ENCODE data around the gene ID2.
A peak's percentile ranks its signal among the peaks of the same experiment; 100 is the strongest.

The ID2 gene

GRCh38 chr2:8669157-8669817 is 12.6 kb upstream of the ID2 start:
- DNase-seq (ENCODE audit: low read depth), result peak; percentile 78

GRCh38 chr2:8670580-8670979 is 11.3 kb upstream of the ID2 start:
- no peak for DNase-seq (ENCODE audit: low read depth)

- DNase-seq (ENCODE audit: low read depth), result no peak
Observed at GRCh38 chr2:8671176-8671575, 10.7 kb upstream of the ID2 start.

- no peak for DNase-seq (ENCODE audit: low read depth)
Observed at GRCh38 chr2:8671802-8672201, 10.1 kb upstream of the ID2 start.

- DNase-seq (ENCODE audit: low read depth), result no peak
Observed at GRCh38 chr2:8672940-8673339, 8.9 kb upstream of the ID2 start.

- DNase-seq (ENCODE audit: low read depth), result no peak
Observed at GRCh38 chr2:8673381-8673780, 8.5 kb upstream of the ID2 start.

GRCh38 chr2:8674420-8675009 is 7.3 kb upstream of the ID2 start:
- no peak for DNase-seq (ENCODE audit: low read depth)

GRCh38 chr2:8675543-8675942 is 6.3 kb upstream of the ID2 start:
- DNase-seq (ENCODE audit: low read depth), result no peak

GRCh38 chr2:8676191-8676920 is 5.5 kb upstream of the ID2 start:
- peak; percentile 75 for DNase-seq (ENCODE audit: low read depth)

- DNase-seq (ENCODE audit: low read depth), result no peak
Observed at GRCh38 chr2:8676921-8677645, 4.8 kb upstream of the ID2 start.

- DNase-seq (ENCODE audit: low read depth), result no peak
Observed at GRCh38 chr2:8677646-8678592, 3.9 kb upstream of the ID2 start.

GRCh38 chr2:8678731-8679566 is 2.9 kb upstream of the ID2 start:
- peak; percentile 88 for DNase-seq (ENCODE audit: low read depth)

- DNase-seq (ENCODE audit: low read depth), result no peak
Observed at GRCh38 chr2:8679567-8679826, 2.4 kb upstream of the ID2 start.

- no peak for DNase-seq (ENCODE audit: low read depth)
Observed at GRCh38 chr2:8679827-8680731, 1.8 kb upstream of the ID2 start.

GRCh38 chr2:8680822-8681760 is 765 bp upstream of the ID2 start:
- DNase-seq (ENCODE audit: low read depth), result no peak

- DNase-seq (ENCODE audit: low read depth), result no peak
Observed at GRCh38 chr2:8682719-8683667, 1.1 kb downstream of the ID2 start.

GRCh38 chr2:8684540-8684877 is 2.7 kb downstream of the ID2 start:
- DNase-seq (ENCODE audit: low read depth), result no peak

Data from GM04504 (cell line).